HCT116 (cell line): ENCODE results near the gene UBE3C. TPM values are rescaled to one million over a fixed set of nuclear protein-coding genes. Genes with fewer than 3 reads are reported as not detected.

Experiments
- ATAC-seq: fragments of 200-7000 bp; cut with Tn5 transposase; 2 replicates; pipeline ENCODE4 v1.9.1; 2020; ENCODE audit warnings: mild to moderate bottlenecking, moderate library complexity
- BruUV-seq: library from RNA; stranded (reverse); fragments of 400-500 nt; replicated peaks from 2 replicates; lab custom pipeline; 2021; lab: Mats Ljungman, UMichigan
- CTCF ChIA-PET: fragments of 300-600 bp; sonication (Branson Sonifier 250); formaldehyde crosslinking; loops from one replicate; lab custom pipeline; 2021; ENCODE audit warnings: antibody characterized with exemption; lab: Charles Lee
- POLR2A ChIA-PET: fragments of 300-600, 350-600 bp; sonication (Branson Sonifier 250); formaldehyde crosslinking; loops from one replicate; lab custom pipeline; 2021; ENCODE audit warnings: antibody characterized with exemption; lab: Charles Lee
- RAD21 ChIA-PET, 2 experiments: fragments of 300-600 bp; sonication (Branson Sonifier 250); formaldehyde crosslinking; loops; one replicate each; lab custom pipeline; 2023; ENCODE audit warnings: low total read pairs in 2 of 2; ENCODE audit not compliant: uncharacterized antibody in 2 of 2, unreplicated experiment in 2 of 2, low non-redundant PET in 1 of 2; lab: Charles Lee
- DNase-seq: peaks from one replicate; pipeline ENCODE4 v3.0.0-alpha.2; 2010; ENCODE audit warnings: low read depth, low spot score
- H2AFZ ChIP-seq: fragments of 200-600 bp; shearing (Covaris generic), sonication (generic); 2 replicates; pipeline ENCODE4 v1.6.1; 2017; ENCODE audit warnings: low read depth, mixed run types, mixed read lengths, antibody characterized with exemption, low read length; ENCODE audit not compliant: poor library complexity, severe bottlenecking
- H3K27ac ChIP-seq: 2 replicates; pipeline ENCODE4 v1.5.1; 2012; ENCODE audit warnings: low read depth, low read length
- H3K27me3 ChIP-seq: fragments of 200-600 bp; sonication (generic); 2 replicates; pipeline ENCODE4 v1.6.1; 2016; ENCODE audit warnings: mixed run types, low read length, mixed read lengths; ENCODE audit not compliant: insufficient read depth
- H3K36me3 ChIP-seq, 2 experiments: fragments of 200-500 bp in 1 of 2; fragments of 200-600 bp in 1 of 2; sonication (Bioruptor generic) in 1 of 2; sonication (generic) in 1 of 2; 2 replicates each; pipeline versions ENCODE4 v1.5.1 to v1.6.1; 2014 to 2016; ENCODE audit warnings: low read length in 2 of 2, inconsistent platforms in 1 of 2, mixed read lengths in 1 of 2, mixed run types in 1 of 2; ENCODE audit not compliant: insufficient read depth in 2 of 2, control insufficient read depth in 1 of 2
- H3K4me1 ChIP-seq, 2 experiments: fragments of 200-600 bp in 1 of 2; sonication (generic) in 1 of 2; 2 replicates each; pipeline versions ENCODE4 v1.5.1 to v1.6.1; 2012 to 2017; ENCODE audit warnings: low read length in 2 of 2, inconsistent platforms in 1 of 2, mild to moderate bottlenecking in 1 of 2, mixed read lengths in 1 of 2, mixed run types in 1 of 2, moderate library complexity in 1 of 2; ENCODE audit not compliant: insufficient read depth in 2 of 2, control insufficient read depth in 1 of 2
- H3K4me2 ChIP-seq: fragments of 200-600 bp; sonication (generic); 2 replicates; pipeline ENCODE4 v1.6.1; 2017; ENCODE audit warnings: mixed run types, low read length, mixed read lengths
- H3K4me3 ChIP-seq, 2 experiments: fragments of 200-600 bp in 1 of 2; sonication (generic) in 1 of 2; replicated peaks in 1 of 2; 2 replicates each; pipeline ENCODE4 v1.5.1; 2011 to 2016; ENCODE audit warnings: low read length in 2 of 2, control low read depth in 1 of 2, low read depth in 1 of 2, mild to moderate bottlenecking in 1 of 2, mixed read lengths in 1 of 2, mixed run types in 1 of 2
- H3K79me2 ChIP-seq: fragments of 200-600 bp; sonication (generic); 2 replicates; pipeline ENCODE4 v1.6.1; 2017; ENCODE audit warnings: mild to moderate bottlenecking, mixed run types, low read length, moderate library complexity, mixed read lengths; ENCODE audit not compliant: insufficient read depth
- H3K9ac ChIP-seq: fragments of 200-600 bp; sonication (generic); 2 replicates; pipeline ENCODE4 v1.6.1; 2016; ENCODE audit warnings: low read length, mixed read lengths
- H3K9me2 ChIP-seq: fragments of 200-600 bp; sonication (generic), shearing (Covaris generic); 2 replicates; pipeline ENCODE4 v1.6.1; 2017; ENCODE audit warnings: mixed run types, mild to moderate bottlenecking, moderate library complexity; ENCODE audit not compliant: insufficient read depth
- H3K9me3 ChIP-seq, 2 experiments: fragments of 200-500 bp in 1 of 2; fragments of 200-600 bp in 1 of 2; sonication (Bioruptor generic) in 1 of 2; sonication (generic) in 1 of 2; 2 replicates each; pipeline ENCODE4 v1.6.1; 2014 to 2017; ENCODE audit warnings: low read length in 2 of 2, mixed read lengths in 2 of 2, inconsistent platforms in 1 of 2, low read depth in 1 of 2, mild to moderate bottlenecking in 1 of 2, mixed run types in 1 of 2, moderate library complexity in 1 of 2; ENCODE audit not compliant: control insufficient read depth in 1 of 2, insufficient read depth in 1 of 2
- H4K20me1 ChIP-seq: fragments of 200-600 bp; sonication (generic), shearing (Covaris generic); 2 replicates; pipeline ENCODE4 v1.6.1; 2017; ENCODE audit warnings: mixed run types, mild to moderate bottlenecking, moderate library complexity; ENCODE audit not compliant: insufficient read depth
- CEBPB ChIP-seq: IDR thresholded peaks from 2 replicates; pipeline ENCODE4 v1.6.1; 2012; ENCODE audit warnings: low read depth
- CTCF ChIP-seq, 3 experiments: fragments of 200-600 bp in 1 of 3; sonication (generic) in 1 of 3; IDR thresholded peaks in 2 of 3; conservative IDR thresholded peaks in 1 of 3; 2 replicates each; pipeline ENCODE4 v1.5.1; 2012 to 2017; ENCODE audit warnings: low read depth in 2 of 3, low read length in 2 of 3, antibody characterized with exemption in 1 of 3, borderline replicate concordance in 1 of 3, control low read depth in 1 of 3, mild to moderate bottlenecking in 1 of 3, mixed read lengths in 1 of 3, mixed run types in 1 of 3, moderate library complexity in 1 of 3; ENCODE audit not compliant: insufficient read depth in 1 of 3
- EGR1 ChIP-seq: IDR thresholded peaks from 2 replicates; pipeline ENCODE4 v1.6.1; 2012; ENCODE audit warnings: low read depth
- ELF1 ChIP-seq: IDR thresholded peaks from 2 replicates; pipeline ENCODE4 v1.6.1; 2012; ENCODE audit warnings: low read depth, borderline replicate concordance
- EZH2 ChIP-seq: fragments of 200-600 bp; sonication (generic); IDR thresholded peaks from 2 replicates; pipeline ENCODE4 v1.6.1; 2017; ENCODE audit warnings: antibody characterized with exemption, mixed run types
- EZH2phosphoT487 ChIP-seq: fragments of 200-600 bp; IDR thresholded peaks from 2 replicates; pipeline ENCODE4 v1.6.1; 2018; ENCODE audit warnings: antibody characterized with exemption, borderline replicate concordance
- MAX ChIP-seq: IDR thresholded peaks from 2 replicates; pipeline ENCODE4 v1.6.1; 2012
- POLR2AphosphoS5 ChIP-seq: IDR thresholded peaks from 2 replicates; pipeline ENCODE4 v1.6.1; 2011; ENCODE audit warnings: mild to moderate bottlenecking, low read depth, low read length, moderate library complexity
- RAD21 ChIP-seq: IDR thresholded peaks from 2 replicates; pipeline ENCODE4 v1.6.1; 2012; ENCODE audit warnings: low read depth, mild to moderate bottlenecking
- REST ChIP-seq: IDR thresholded peaks from 2 replicates; pipeline ENCODE4 v1.6.1; 2012; ENCODE audit warnings: low read depth
- SIN3A ChIP-seq: IDR thresholded peaks from 2 replicates; pipeline ENCODE4 v1.6.1; 2012; ENCODE audit warnings: low read depth
- TCF7L2 ChIP-seq: IDR thresholded peaks from 2 replicates; pipeline ENCODE4 v1.7.0; 2011; ENCODE audit warnings: borderline replicate concordance, inconsistent platforms; ENCODE audit not compliant: insufficient read depth, insufficient read length; ENCODE audit errors: extremely low read depth
- YY1 ChIP-seq: IDR thresholded peaks from 2 replicates; pipeline ENCODE4 v1.6.1; 2011; ENCODE audit warnings: low read length, low read depth, moderate library complexity, mild to moderate bottlenecking; ENCODE audit not compliant: insufficient replicate concordance; ENCODE audit errors: extremely low read depth
- ZFX ChIP-seq: fragments of 450-650 bp; IDR thresholded peaks from 2 replicates; pipeline ENCODE4 v1.6.1; 2017
- intact Hi-C: fragments of 100-400 bp; cut with micrococcal nuclease; formaldehyde crosslinking; loops from 2 replicates; pipeline ENCODE4 v1.10.0; 2022
- total RNA-seq: library from RNA; stranded (reverse); gene quantifications from one replicate; pipeline ENCODE4 v1.2.1, GENCODE V29; 2021; ENCODE audit not compliant: unreplicated experiment

Gene UBE3C
- total RNA-seq, 1 experiment from 2014 or later: 68.3 TPM

- RAD21 ChIA-PET: no interaction called here
- Histone ChIP-seq H3K79me2 (peaks cover 57% of the 10 kb centered on the region), H3K4me3 (no peak overlapping the region), H3K9ac (no peak overlapping the region), H3K9me3 (no peaks in the 10 kb centered on the region), H4K20me1 (peaks cover 9% of the 10 kb centered on the region; the same call in 1 of the 2 replicates), H3K27me3 (no peaks in the 10 kb centered on the region), H2AFZ (no peak overlapping the region), H3K4me2 (no peak overlapping the region)
- intact Hi-C loops: no loop called here
- POLR2A ChIA-PET: no interaction called here
- ATAC-seq: no peak
- BruUV-seq: no TSS peak
- CTCF ChIA-PET: no interaction called here
- no peak for DNase-seq
- no peak for TF ChIP-seq ZFX
- no peak for TF ChIP-seq POLR2AphosphoS5
- no peak for TF ChIP-seq SIN3A
- no peak for TF ChIP-seq CEBPB
- TF ChIP-seq CTCF (IDR thresholded peaks at IDR 0.05 in 2 of 3, conservative IDR thresholded peaks at IDR 0.05 in 1 of 3; ENCODE audit: borderline replicate concordance in 1 of 3, insufficient read depth in 1 of 3, low read depth in 2 of 3, low read length in 2 of 3): no peak
- TF ChIP-seq EGR1: no peak
- TF ChIP-seq EZH2phosphoT487: no peak
- TF ChIP-seq MAX: no peak
- TF ChIP-seq RAD21: no peak
- no peak for TF ChIP-seq ELF1
- no peak for TF ChIP-seq REST
- no peak for TF ChIP-seq TCF7L2
- TF ChIP-seq EZH2: no peak
- no peak for TF ChIP-seq YY1
- TF ChIP-seq, all 23 proteins: peak for 0
- no peak overlapping the region for H3K27ac ChIP-seq
- H3K36me3 ChIP-seq: peaks cover 11 to 19% of the 10 kb centered on the region in 2 experiments; a peak in 3 of 4 replicates
- peaks cover 8 to 24% of the 10 kb centered on the region in 2 experiments; a peak in 3 of 4 replicates for H3K4me1 ChIP-seq
- H3K9me2 ChIP-seq: no peaks in the 10 kb centered on the region
These were observed 57.1 kb downstream of the UBE3C start for GRCh38 chr7:157195868-157196267.
